HG03432 (cell line): Measurements from ENCODE around the gene B3GNT7.
"Not testable (repeated sequence)": the region's sequence is repeated elsewhere in the genome, so short reads cannot be mapped to it uniquely, and the experiment has no call there.

ENCODE experiments used
- ATAC-seq: cut with Tn5 transposase; IDR thresholded peaks from one replicate; pipeline ENCODE4 v1.9.1; 2021; ENCODE audit warnings: mild to moderate bottlenecking, moderate library complexity; ENCODE audit not compliant: unreplicated experiment

Gene B3GNT7

GRCh38 chr2:231364961-231365810 lies 30.3 kb upstream of the B3GNT7 start:
- ATAC-seq: no peak

GRCh38 chr2:231367178-231367577 lies 28.3 kb upstream of the B3GNT7 start:
- no peak for ATAC-seq

GRCh38 chr2:231369580-231370428 lies 25.7 kb upstream of the B3GNT7 start:
- no peak for ATAC-seq

GRCh38 chr2:231370429-231370748 lies 25.1 kb upstream of the B3GNT7 start:
- ATAC-seq: no peak

- no peak for ATAC-seq
These were observed 24.6 kb upstream of the B3GNT7 start for GRCh38 chr2:231370749-231371429.

- ATAC-seq: no peak
These were observed 24.0 kb upstream of the B3GNT7 start for GRCh38 chr2:231371430-231372054.

GRCh38 chr2:231372326-231372725 lies 23.2 kb upstream of the B3GNT7 start:
- ATAC-seq: no peak

- ATAC-seq: no peak
These were observed 22.3 kb upstream of the B3GNT7 start for GRCh38 chr2:231373184-231373583.

GRCh38 chr2:231373786-231374349 lies 21.6 kb upstream of the B3GNT7 start:
- ATAC-seq: no peak

- no peak for ATAC-seq
These were observed 20.7 kb upstream of the B3GNT7 start for GRCh38 chr2:231374771-231375170.

GRCh38 chr2:231375994-231376615 lies 19.4 kb upstream of the B3GNT7 start:
- ATAC-seq: not testable (repeated sequence)

GRCh38 chr2:231376857-231377256 lies 18.7 kb upstream of the B3GNT7 start:
- ATAC-seq: no peak

GRCh38 chr2:231378026-231378722 lies 17.3 kb upstream of the B3GNT7 start:
- ATAC-seq: no peak

- ATAC-seq: no peak
These were observed 16.0 kb upstream of the B3GNT7 start for GRCh38 chr2:231379266-231380215.

GRCh38 chr2:231380307-231380706 lies 15.2 kb upstream of the B3GNT7 start:
- ATAC-seq: no peak

- ATAC-seq: no peak
These were observed 14.3 kb upstream of the B3GNT7 start for GRCh38 chr2:231380991-231381847.

GRCh38 chr2:231382116-231382515 lies 13.4 kb upstream of the B3GNT7 start:
- no peak for ATAC-seq
